HepG2 (cell line): ENCODE results near the gene ABI3.

Experiments
- BRCA1 ChIP-seq: sonication (generic); formaldehyde crosslinking; IDR thresholded peaks from 2 replicates; pipeline ENCODE4 v1.4.0; 2020; ENCODE audit warnings: missing genetic modification reagents
- CHD2 ChIP-seq: IDR thresholded peaks from 2 replicates; pipeline ENCODE4 v1.6.1; 2011; ENCODE audit warnings: low read depth, low read length, improper control_type of control experiment
- ELF1 ChIP-seq: sonication (generic); formaldehyde crosslinking; IDR thresholded peaks from 2 replicates; pipeline ENCODE4 v1.4.0; 2020; ENCODE audit warnings: missing genetic modification reagents
- HNRNPUL1 ChIP-seq: fragments of 200-400 bp; formaldehyde crosslinking; IDR thresholded peaks from 2 replicates; pipeline ENCODE4 v1.6.1; 2017; ENCODE audit warnings: low read depth, mild to moderate bottlenecking, low read length, moderate library complexity
- KDM3A ChIP-seq: IDR thresholded peaks from 2 replicates; pipeline ENCODE4 v1.6.1; 2018; ENCODE audit warnings: low read depth, missing compliant biosample characterization
- NRL ChIP-seq: sonication (generic); formaldehyde crosslinking; IDR thresholded peaks from 2 replicates; pipeline ENCODE4 v1.5.0; 2020; ENCODE audit warnings: missing genetic modification reagents, mild to moderate bottlenecking, moderate library complexity, borderline replicate concordance
- POLR2AphosphoS5 ChIP-seq: IDR thresholded peaks from 2 replicates; pipeline ENCODE4 v1.6.1; 2012; ENCODE audit warnings: low read depth, low read length
- THAP8 ChIP-seq: sonication (generic); formaldehyde crosslinking; IDR thresholded peaks from 2 replicates; pipeline ENCODE4 v1.5.1; 2020; ENCODE audit warnings: missing genetic modification reagents, mild to moderate bottlenecking, borderline replicate concordance
- ZNF430 ChIP-seq: sonication (generic); formaldehyde crosslinking; IDR thresholded peaks from 2 replicates; pipeline ENCODE4 v1.9.0; 2021; ENCODE audit warnings: mild to moderate bottlenecking, missing genetic modification reagents
- TF ChIP-seq, protein P1 (sequence below): sonication (generic); formaldehyde crosslinking; IDR thresholded peaks from 2 replicates; pipeline ENCODE4 v1.5.0; 2020; ENCODE audit warnings: mild to moderate bottlenecking, missing genetic modification reagents, moderate library complexity
- TF ChIP-seq, protein P2 (sequence below): sonication (generic); formaldehyde crosslinking; IDR thresholded peaks from 2 replicates; pipeline ENCODE4 v1.5.1; 2020; ENCODE audit warnings: mild to moderate bottlenecking, missing genetic modification reagents, moderate library complexity
- TF ChIP-seq, protein P3 (sequence below): sonication (generic); formaldehyde crosslinking; IDR thresholded peaks from 2 replicates; pipeline ENCODE4 v1.4.0; 2020; ENCODE audit warnings: missing genetic modification reagents

DNA sequence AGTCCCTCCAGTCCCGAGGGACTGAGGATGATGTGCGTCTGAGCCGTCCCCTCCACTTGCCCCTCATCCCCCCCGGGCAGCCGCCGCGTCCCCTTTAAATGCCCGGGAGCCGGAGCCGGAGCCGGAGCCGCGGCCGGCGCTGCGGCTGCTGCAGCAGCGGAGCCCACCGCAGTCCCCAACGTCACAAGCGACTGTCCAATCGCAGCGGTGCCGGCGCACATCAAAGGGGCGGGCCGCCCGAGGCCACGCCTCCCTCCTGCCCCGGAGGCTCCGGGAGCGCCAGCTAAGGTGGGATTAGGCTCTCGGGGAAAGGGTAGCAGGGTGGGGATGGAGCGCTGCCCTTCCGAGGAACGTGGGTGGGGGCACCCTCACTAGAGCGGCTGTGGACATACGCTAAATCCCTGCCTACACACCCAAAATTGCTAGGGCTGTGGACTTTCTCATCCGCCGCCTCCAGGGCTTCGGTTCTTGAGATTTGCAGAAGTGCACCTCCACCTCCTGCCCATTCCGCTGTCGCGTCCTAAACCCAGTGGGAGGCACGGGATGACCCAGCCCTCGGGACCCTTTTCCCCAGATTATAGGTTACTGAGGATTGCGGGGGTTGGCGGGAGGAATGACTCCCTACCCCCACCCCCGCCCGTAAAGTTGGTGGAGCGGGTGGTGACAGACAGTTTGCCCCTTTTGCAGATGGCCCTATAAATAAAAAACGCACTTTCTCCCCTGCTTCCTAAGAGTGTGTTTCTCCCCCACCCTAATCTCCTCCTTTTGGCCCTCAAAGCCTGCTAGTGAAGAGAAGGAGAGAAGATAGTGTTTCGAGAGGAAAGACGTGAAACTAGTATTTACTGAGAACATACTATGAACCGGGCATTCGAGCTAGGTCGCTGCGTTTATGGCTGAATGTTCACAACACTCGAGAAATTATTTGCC, 20.4 kb downstream of the ABI3 start, which contains the start of gene PHOSPHO1:
- TF ChIP-seq, protein P1, sequence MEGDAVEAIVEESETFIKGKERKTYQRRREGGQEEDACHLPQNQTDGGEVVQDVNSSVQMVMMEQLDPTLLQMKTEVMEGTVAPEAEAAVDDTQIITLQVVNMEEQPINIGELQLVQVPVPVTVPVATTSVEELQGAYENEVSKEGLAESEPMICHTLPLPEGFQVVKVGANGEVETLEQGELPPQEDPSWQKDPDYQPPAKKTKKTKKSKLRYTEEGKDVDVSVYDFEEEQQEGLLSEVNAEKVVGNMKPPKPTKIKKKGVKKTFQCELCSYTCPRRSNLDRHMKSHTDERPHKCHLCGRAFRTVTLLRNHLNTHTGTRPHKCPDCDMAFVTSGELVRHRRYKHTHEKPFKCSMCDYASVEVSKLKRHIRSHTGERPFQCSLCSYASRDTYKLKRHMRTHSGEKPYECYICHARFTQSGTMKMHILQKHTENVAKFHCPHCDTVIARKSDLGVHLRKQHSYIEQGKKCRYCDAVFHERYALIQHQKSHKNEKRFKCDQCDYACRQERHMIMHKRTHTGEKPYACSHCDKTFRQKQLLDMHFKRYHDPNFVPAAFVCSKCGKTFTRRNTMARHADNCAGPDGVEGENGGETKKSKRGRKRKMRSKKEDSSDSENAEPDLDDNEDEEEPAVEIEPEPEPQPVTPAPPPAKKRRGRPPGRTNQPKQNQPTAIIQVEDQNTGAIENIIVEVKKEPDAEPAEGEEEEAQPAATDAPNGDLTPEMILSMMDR, result 0 out of 2 replicates have a peak, but pooled peaks have one; percentile 6
- TF ChIP-seq ELF1 (no peak), ZNF430 (CRISPR knock-in tag) (no peak), THAP8 (CRISPR knock-in tag) (no peak), POLR2AphosphoS5 (no peak), KDM3A (peak; percentile 65; the same call in 1 of the 2 replicates), BRCA1 (CRISPR knock-in tag) (no peak), HNRNPUL1 (no peak), NRL (peak; percentile 59; the same call in 1 of the 2 replicates), CHD2 (no peak)
- TF ChIP-seq, protein P2, sequence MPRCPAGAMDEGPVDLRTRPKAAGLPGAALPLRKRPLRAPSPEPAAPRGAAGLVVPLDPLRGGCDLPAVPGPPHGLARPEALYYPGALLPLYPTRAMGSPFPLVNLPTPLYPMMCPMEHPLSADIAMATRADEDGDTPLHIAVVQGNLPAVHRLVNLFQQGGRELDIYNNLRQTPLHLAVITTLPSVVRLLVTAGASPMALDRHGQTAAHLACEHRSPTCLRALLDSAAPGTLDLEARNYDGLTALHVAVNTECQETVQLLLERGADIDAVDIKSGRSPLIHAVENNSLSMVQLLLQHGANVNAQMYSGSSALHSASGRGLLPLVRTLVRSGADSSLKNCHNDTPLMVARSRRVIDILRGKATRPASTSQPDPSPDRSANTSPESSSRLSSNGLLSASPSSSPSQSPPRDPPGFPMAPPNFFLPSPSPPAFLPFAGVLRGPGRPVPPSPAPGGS (CRISPR knock-in tag), result peak; percentile 60; the same call in 1 of the 2 replicates
- TF ChIP-seq, protein P3, sequence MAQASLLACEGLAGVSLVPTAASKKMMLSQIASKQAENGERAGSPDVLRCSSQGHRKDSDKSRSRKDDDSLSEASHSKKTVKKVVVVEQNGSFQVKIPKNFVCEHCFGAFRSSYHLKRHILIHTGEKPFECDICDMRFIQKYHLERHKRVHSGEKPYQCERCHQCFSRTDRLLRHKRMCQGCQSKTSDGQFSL (CRISPR knock-in tag), result no peak
